IMR-90 (cell line): ENCODE measurements around the gene CCND1. TPM values are rescaled to one million over a fixed set of nuclear protein-coding genes. Genes with fewer than 3 reads are reported as not detected.

Source experiments
- ATAC-seq: fragments of 200-7000 bp; cut with Tn5 transposase; 2 replicates; pipeline ENCODE4 v1.9.1; 2020; ENCODE audit warnings: low read depth, mild to moderate bottlenecking, moderate library complexity
- BruUV-seq: library from RNA; stranded (reverse); fragments of 400-500 nt; replicated peaks from 2 replicates; lab custom pipeline; 2021; lab: Mats Ljungman, UMichigan
- CTCF ChIA-PET: fragments of 300-600 bp; formaldehyde crosslinking; extraction: SDS; loops from one replicate; lab custom pipeline; 2021; ENCODE audit warnings: antibody characterized with exemption; lab: Yijun Ruan, JAX
- POLR2A ChIA-PET: fragments of 300-600 bp; sonication (Branson Sonifier 250); formaldehyde crosslinking; loops from one replicate; lab custom pipeline; 2022; ENCODE audit warnings: antibody characterized with exemption; ENCODE audit not compliant: unreplicated experiment; lab: Charles Lee
- DNase-seq: peaks from one replicate; pipeline ENCODE4 v3.0.0; 2013
- H2AFZ ChIP-seq: replicated peaks from 2 replicates; pipeline ENCODE3; 2013; ENCODE audit warnings: low read length, mild to moderate bottlenecking; ENCODE audit not compliant: poor library complexity
- H2AK5ac ChIP-seq: 2 replicates; pipeline ENCODE4 v1.6.1; 2013; ENCODE audit warnings: low read depth, low read length, inconsistent platforms
- H2AK9ac ChIP-seq: replicated peaks from 2 replicates; pipeline ENCODE3; 2013; ENCODE audit warnings: mild to moderate bottlenecking, low read depth, low read length, moderate library complexity; ENCODE audit not compliant: poor library complexity
- H2BK120ac ChIP-seq: 2 replicates; pipeline ENCODE4 v1.6.1; 2013; ENCODE audit warnings: low read depth, low read length, inconsistent platforms
- H2BK15ac ChIP-seq: 3 replicates; pipeline ENCODE4 v1.6.1; 2013; ENCODE audit warnings: low read depth, low read length, inconsistent platforms
- H2BK20ac ChIP-seq: 2 replicates; pipeline ENCODE4 v1.6.1; 2013; ENCODE audit warnings: low read depth, mild to moderate bottlenecking, inconsistent platforms, low read length, moderate library complexity
- H2BK5ac ChIP-seq: 2 replicates; pipeline ENCODE4 v1.6.1; 2013; ENCODE audit warnings: mild to moderate bottlenecking, low read depth, low read length, inconsistent platforms; ENCODE audit not compliant: poor library complexity, severe bottlenecking
- H3K14ac ChIP-seq: replicated peaks from 2 replicates; pipeline ENCODE4 v1.6.1; 2013; ENCODE audit warnings: low read depth, low read length, inconsistent platforms
- H3K18ac ChIP-seq: 2 replicates; pipeline ENCODE4 v1.6.1; 2013; ENCODE audit warnings: low read depth, low read length, control low read depth
- H3K23ac ChIP-seq: 2 replicates; pipeline ENCODE4 v1.6.1; 2013; ENCODE audit warnings: low read depth, low read length, inconsistent platforms
- H3K27ac ChIP-seq: 2 replicates; pipeline ENCODE4 v1.5.1; 2013; ENCODE audit warnings: mild to moderate bottlenecking, control low read depth, low read length; ENCODE audit not compliant: insufficient read depth
- H3K27me3 ChIP-seq: 2 replicates; pipeline ENCODE4 v1.6.1; 2013; ENCODE audit warnings: low read length; ENCODE audit not compliant: control insufficient read depth, insufficient read depth
- H3K36me3 ChIP-seq: 2 replicates; pipeline ENCODE4 v1.6.1; 2013; ENCODE audit warnings: low read length, mixed read lengths; ENCODE audit not compliant: control insufficient read depth, insufficient read depth
- H3K4ac ChIP-seq: 2 replicates; pipeline ENCODE4 v1.6.1; 2013; ENCODE audit warnings: low read depth, low read length, inconsistent platforms
- H3K4me1 ChIP-seq: 2 replicates; pipeline ENCODE4 v1.6.1; 2013; ENCODE audit warnings: low read length, mixed read lengths; ENCODE audit not compliant: control insufficient read depth, insufficient read depth
- H3K4me2 ChIP-seq: 2 replicates; pipeline ENCODE4 v1.6.1; 2013; ENCODE audit warnings: low read depth, mild to moderate bottlenecking, control low read depth, low read length, moderate library complexity
- H3K4me3 ChIP-seq: 2 replicates; pipeline ENCODE4 v1.5.1; 2013; ENCODE audit warnings: low read depth, mild to moderate bottlenecking, control low read depth, low read length, moderate library complexity; ENCODE audit not compliant: insufficient read depth
- H3K56ac ChIP-seq: 2 replicates; pipeline ENCODE4 v1.6.1; 2013; ENCODE audit warnings: low read length, inconsistent platforms; ENCODE audit not compliant: insufficient read depth; ENCODE audit errors: extremely low read depth
- H3K79me1 ChIP-seq, 2 experiments: 2 replicates each; pipeline ENCODE4 v1.6.1; 2013; ENCODE audit warnings: low read length in 2 of 2, inconsistent platforms in 1 of 2, low read depth in 1 of 2
- H3K9ac ChIP-seq: 2 replicates; pipeline ENCODE4 v1.6.1; 2013; ENCODE audit warnings: low read depth, low read length, control low read depth
- H3K9me1 ChIP-seq: 2 replicates; pipeline ENCODE4 v1.6.1; 2013; ENCODE audit warnings: low read length, inconsistent platforms; ENCODE audit not compliant: insufficient read depth
- H3K9me3 ChIP-seq: 2 replicates; pipeline ENCODE4 v1.6.1; 2013; ENCODE audit warnings: low read length; ENCODE audit not compliant: control insufficient read depth, insufficient read depth
- H4K20me1 ChIP-seq: 2 replicates; pipeline ENCODE4 v1.6.1; 2013; ENCODE audit warnings: low read length, inconsistent platforms; ENCODE audit not compliant: insufficient read depth
- H4K5ac ChIP-seq: 2 replicates; pipeline ENCODE4 v1.6.1; 2013; ENCODE audit warnings: mild to moderate bottlenecking, low read depth, low read length, control low read depth
- H4K8ac ChIP-seq, 2 experiments: 2 replicates each; pipeline ENCODE4 v1.6.1; 2013; ENCODE audit warnings: low read depth in 2 of 2, low read length in 2 of 2, control low read depth in 1 of 2, inconsistent platforms in 1 of 2
- H4K91ac ChIP-seq: 2 replicates; pipeline ENCODE4 v1.6.1; 2013; ENCODE audit warnings: low read depth, low read length, inconsistent platforms; ENCODE audit not compliant: insufficient read depth
- CHD1 ChIP-seq: IDR thresholded peaks from 2 replicates; pipeline ENCODE4 v1.6.1; 2012; ENCODE audit warnings: low read depth, low read length, improper control_type of control experiment
- CTCF ChIP-seq: conservative IDR thresholded peaks from 2 replicates; pipeline ENCODE4 v1.5.1; 2012; ENCODE audit warnings: mild to moderate bottlenecking, low read depth, low read length, improper control_type of control experiment
- MAFK ChIP-seq: IDR thresholded peaks from 2 replicates; pipeline ENCODE4 v1.6.1; 2012; ENCODE audit warnings: low read depth, low read length, improper control_type of control experiment
- MXI1 ChIP-seq: IDR thresholded peaks from 2 replicates; pipeline ENCODE4 v1.6.1; 2012; ENCODE audit warnings: low read depth, mild to moderate bottlenecking, low read length, moderate library complexity, borderline replicate concordance
- NFE2L2 ChIP-seq: fragments of 150-350 bp; IDR thresholded peaks from 2 replicates; pipeline ENCODE4 v1.6.1; 2016; ENCODE audit warnings: low read depth, mild to moderate bottlenecking, low read length
- WGBS, 2 experiments: methylation state at CpG; one replicate each; pipeline versions ENCODE4 v1.1.5 to v1.1.7; 2013; ENCODE audit warnings: missing lambda C conversion rate in 2 of 2; ENCODE audit not compliant: insufficient read length in 1 of 2; ENCODE audit errors: extremely low coverage in 2 of 2; 5-methylcytosine and 5-hydroxymethylcytosine counted together
- dilution Hi-C: fragments of 300-500 bp; cut with HindIII; formaldehyde crosslinking; loops from one replicate; pipeline ENCODE4 v1.14.3; 2018; ENCODE audit warnings: low sequenced_read_pairs; ENCODE audit not compliant: unreplicated experiment
- in situ Hi-C: fragments of 300-500 bp; cut with MboI; formaldehyde crosslinking; loops from 3 replicates; pipeline ENCODE4 v1.14.3; 2019; ENCODE audit warnings: low sequenced_read_pairs, inconsistent platforms, mixed read lengths
- intact Hi-C: fragments of 100-400 bp; cut with micrococcal nuclease; formaldehyde crosslinking; loops from 2 replicates; pipeline ENCODE4 v1.10.0; 2022
- polyA plus RNA-seq, 3 experiments: library from polyadenylated mRNA; depleted of rRNA; stranded (reverse); fragments of >200 nt; gene quantifications; 2 replicates each; pipeline ENCODE4 v1.2.3, GENCODE V29; 2012; ENCODE audit warnings: low replicate concordance in 1 of 3
- total RNA-seq: library from RNA; depleted of rRNA; stranded (reverse); fragments of >200 nt; gene quantifications from 2 replicates; pipeline ENCODE4 v1.2.3, GENCODE V29; 2012

The CCND1 gene
- total and polyA plus RNA-seq, 2 of the 4 experiments (the other 2 are of a cell fraction) = 481 to 748 TPM

- no peaks in the 10 kb centered on the region for H3K9me1 ChIP-seq
- no peaks in the 10 kb centered on the region for H3K79me1 ChIP-seq
- DNase-seq = no peak
- no peak overlapping the region for H2BK15ac ChIP-seq
- in situ Hi-C loops (no loop called here), intact Hi-C loops (no loop called here), dilution Hi-C loops (no loop called here)
- no peak overlapping the region for H2AK9ac ChIP-seq
- no peak overlapping the region for H2AFZ ChIP-seq
- no peak overlapping the region for H3K23ac ChIP-seq
- H3K27me3 ChIP-seq = peaks cover 3% of the 10 kb centered on the region; the same call in 1 of the 2 replicates
- WGBS, 2 experiments = 70% methylated on average over 2 of the region's 7 CpGs; no CpG with 5 or more reads in 1 of the 2 experiments
- H3K56ac ChIP-seq = no peak overlapping the region
- H3K36me3 ChIP-seq = no peaks in the 10 kb centered on the region
- H4K91ac ChIP-seq = no peak overlapping the region
- TF ChIP-seq MXI1 (no peak), CTCF (no peak), NFE2L2 (no peak), CHD1 (no peak), MAFK (no peak)
- no peak overlapping the region for H3K4me3 ChIP-seq
- H4K20me1 ChIP-seq = 0 out of 2 replicates have a peak, but pooled peaks cover 4% of the 10 kb centered on the region
- no peak overlapping the region for H2BK20ac ChIP-seq
- no peak overlapping the region for H2AK5ac ChIP-seq
- POLR2A ChIA-PET = no interaction called here
- H3K18ac ChIP-seq = no peak overlapping the region
- BruUV-seq = no TSS peak
- H3K9me3 ChIP-seq = no peaks in the 10 kb centered on the region
- H3K9ac ChIP-seq = no peak overlapping the region
- H2BK120ac ChIP-seq = no peak overlapping the region
- no peak for ATAC-seq
- H2BK5ac ChIP-seq = no peak overlapping the region
- CTCF ChIA-PET = no interaction called here
- H4K8ac ChIP-seq = no peak overlapping the region
- H4K5ac ChIP-seq = no peak overlapping the region
- no peaks in the 10 kb centered on the region for H3K4me1 ChIP-seq
- H3K4me2 ChIP-seq = no peak overlapping the region
- H3K4ac ChIP-seq = no peak overlapping the region
- no peak overlapping the region for H3K14ac ChIP-seq
- no peak overlapping the region for H3K27ac ChIP-seq
Measured at GRCh38 chr11:69682681-69683326, 41.8 kb downstream of the CCND1 start.
